HG02970 (cell line): ENCODE results near the gene ARHGEF1.

Experiments used
- ATAC-seq: cut with Tn5 transposase; IDR thresholded peaks from one replicate; pipeline ENCODE4 v1.9.1; 2021; ENCODE audit warnings: mild to moderate bottlenecking, moderate library complexity, moderate number of reproducible peaks; ENCODE audit not compliant: unreplicated experiment, low FRiP score

ARHGEF1 gene

GRCh38 chr19:41883463-41883820, 458 bp downstream of the ARHGEF1 start:
- ATAC-seq, result no peak

- ATAC-seq, result peak; percentile 78
These were observed 1.1 kb downstream of the ARHGEF1 start for GRCh38 chr19:41883821-41884733.

- ATAC-seq, result no peak
These were observed 4.1 kb downstream of the ARHGEF1 start for GRCh38 chr19:41886761-41887710.

GRCh38 chr19:41887711-41888382, 4.9 kb downstream of the ARHGEF1 start:
- ATAC-seq, result no peak

- ATAC-seq, result no peak
These were observed 5.9 kb downstream of the ARHGEF1 start for GRCh38 chr19:41888926-41889325.

GRCh38 chr19:41889896-41890295, 6.9 kb downstream of the ARHGEF1 start:
- no peak for ATAC-seq

GRCh38 chr19:41890936-41891335, 8.0 kb downstream of the ARHGEF1 start:
- no peak for ATAC-seq

GRCh38 chr19:41892173-41892902, 9.4 kb downstream of the ARHGEF1 start:
- no peak for ATAC-seq

GRCh38 chr19:41893899-41894298, 10.9 kb downstream of the ARHGEF1 start:
- no peak for ATAC-seq

GRCh38 chr19:41894350-41894749, 11.4 kb downstream of the ARHGEF1 start:
- ATAC-seq, result no peak

- no peak for ATAC-seq
These were observed 13.0 kb downstream of the ARHGEF1 start for GRCh38 chr19:41895745-41896580.

- no peak for ATAC-seq
These were observed 13.6 kb downstream of the ARHGEF1 start for GRCh38 chr19:41896581-41896942.

- ATAC-seq, result no peak
These were observed 14.2 kb downstream of the ARHGEF1 start for GRCh38 chr19:41897181-41897580.

- no peak for ATAC-seq
These were observed 14.8 kb downstream of the ARHGEF1 start for GRCh38 chr19:41897820-41898219.

GRCh38 chr19:41898235-41898634, 15.3 kb downstream of the ARHGEF1 start:
- ATAC-seq, result no peak

GRCh38 chr19:41901707-41902360, 18.9 kb downstream of the ARHGEF1 start:
- ATAC-seq, result no peak

- no peak for ATAC-seq
These were observed 19.6 kb downstream of the ARHGEF1 start for GRCh38 chr19:41902594-41902993.

- ATAC-seq, result no peak
These were observed 20.4 kb downstream of the ARHGEF1 start for GRCh38 chr19:41903193-41903953.
